ENCODE data around the gene GOLGA6C. TPM values are rescaled to one million over a fixed set of nuclear protein-coding genes. Genes with fewer than 3 reads are reported as not detected.
"Not testable (repeated sequence)": the region's sequence is repeated elsewhere in the genome, so short reads cannot be mapped to it uniquely, and the experiment has no call there.

GOLGA6C gene
- total and polyA plus RNA-seq, 4 donors, result 0.08 TPM; not detected in 3

DNA sequence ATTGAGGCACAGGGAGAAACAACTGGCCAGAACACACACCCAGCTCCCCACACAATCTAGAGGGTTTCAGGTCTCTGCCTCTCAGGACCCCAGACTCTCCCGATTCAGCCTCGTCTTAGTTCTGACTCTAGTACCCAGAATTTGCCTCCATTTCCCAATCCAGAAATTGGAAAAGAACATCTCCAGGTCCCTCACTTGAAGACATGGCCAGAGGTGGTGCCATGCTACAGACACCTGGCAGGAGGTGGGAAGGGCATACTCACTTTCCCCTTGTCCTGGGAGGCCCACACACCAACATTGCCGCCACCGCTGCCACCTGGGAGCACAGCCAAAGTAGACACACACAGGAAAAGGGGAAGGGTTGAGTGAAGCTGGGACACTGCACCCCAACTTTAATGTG, 44.6 kb downstream of the GOLGA6C start:
- H3K4me1 ChIP-seq (ENCODE audit: control insufficient read depth in 4 of 4, insufficient read depth in 4 of 4, low read length in 3 of 4); H3K4me3 ChIP-seq (ENCODE audit: low read depth in 1 of 3, low read length in 3 of 3); H3K9ac ChIP-seq (ENCODE audit: low read depth in 1 of 2, low read length in 2 of 2); H3K36me3 ChIP-seq (ENCODE audit: control insufficient read depth in 4 of 4, insufficient read depth in 3 of 4, low read depth in 1 of 4, low read length in 3 of 4); H3K27me3 ChIP-seq (ENCODE audit: control insufficient read depth in 4 of 4, insufficient read depth in 4 of 4, low read length in 3 of 4); H3K27ac ChIP-seq (ENCODE audit: low read depth in 1 of 2, low read length in 2 of 2); H3K9me3 ChIP-seq (ENCODE audit: control insufficient read depth in 4 of 4, low read length in 3 of 4); DNase-seq (ENCODE audit: low spot score): not testable (repeated sequence)
- 95% methylated on average over 4 of the region's 4 CpGs for WGBS

DNA sequence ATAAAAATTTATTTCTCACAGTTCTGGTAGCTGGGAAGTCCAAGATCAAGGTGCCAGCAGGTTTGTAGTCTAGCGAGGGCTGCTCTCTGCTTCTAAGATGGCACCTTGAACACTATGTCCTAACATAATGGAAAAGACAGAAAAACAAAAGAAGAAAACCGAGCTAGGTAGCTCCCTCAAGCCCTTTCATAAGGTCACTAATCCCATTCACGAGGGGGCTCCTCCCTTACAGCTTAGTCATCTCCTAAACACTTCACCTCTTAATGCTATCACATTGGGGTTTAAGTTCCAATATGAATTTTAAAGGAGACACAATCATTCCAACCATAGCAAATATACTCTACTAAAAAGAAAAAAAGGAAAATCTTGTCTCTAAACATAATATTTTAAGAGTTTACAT, 48.1 kb downstream of the GOLGA6C start:
- no peak for DNase-seq (ENCODE audit: low spot score)
- H3K27ac ChIP-seq (ENCODE audit: low read depth in 1 of 2, low read length in 2 of 2), result no peak overlapping the region
- WGBS, result 68% methylated on average over 3 of the region's 3 CpGs

More for the DNA sequence above, 48.1 kb downstream of the GOLGA6C start:
- TF ChIP-seq, protein P1, sequence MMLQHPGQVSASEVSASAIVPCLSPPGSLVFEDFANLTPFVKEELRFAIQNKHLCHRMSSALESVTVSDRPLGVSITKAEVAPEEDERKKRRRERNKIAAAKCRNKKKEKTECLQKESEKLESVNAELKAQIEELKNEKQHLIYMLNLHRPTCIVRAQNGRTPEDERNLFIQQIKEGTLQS (IDR thresholded peaks at IDR 0.05), result no peak
- TF ChIP-seq, protein P2, sequence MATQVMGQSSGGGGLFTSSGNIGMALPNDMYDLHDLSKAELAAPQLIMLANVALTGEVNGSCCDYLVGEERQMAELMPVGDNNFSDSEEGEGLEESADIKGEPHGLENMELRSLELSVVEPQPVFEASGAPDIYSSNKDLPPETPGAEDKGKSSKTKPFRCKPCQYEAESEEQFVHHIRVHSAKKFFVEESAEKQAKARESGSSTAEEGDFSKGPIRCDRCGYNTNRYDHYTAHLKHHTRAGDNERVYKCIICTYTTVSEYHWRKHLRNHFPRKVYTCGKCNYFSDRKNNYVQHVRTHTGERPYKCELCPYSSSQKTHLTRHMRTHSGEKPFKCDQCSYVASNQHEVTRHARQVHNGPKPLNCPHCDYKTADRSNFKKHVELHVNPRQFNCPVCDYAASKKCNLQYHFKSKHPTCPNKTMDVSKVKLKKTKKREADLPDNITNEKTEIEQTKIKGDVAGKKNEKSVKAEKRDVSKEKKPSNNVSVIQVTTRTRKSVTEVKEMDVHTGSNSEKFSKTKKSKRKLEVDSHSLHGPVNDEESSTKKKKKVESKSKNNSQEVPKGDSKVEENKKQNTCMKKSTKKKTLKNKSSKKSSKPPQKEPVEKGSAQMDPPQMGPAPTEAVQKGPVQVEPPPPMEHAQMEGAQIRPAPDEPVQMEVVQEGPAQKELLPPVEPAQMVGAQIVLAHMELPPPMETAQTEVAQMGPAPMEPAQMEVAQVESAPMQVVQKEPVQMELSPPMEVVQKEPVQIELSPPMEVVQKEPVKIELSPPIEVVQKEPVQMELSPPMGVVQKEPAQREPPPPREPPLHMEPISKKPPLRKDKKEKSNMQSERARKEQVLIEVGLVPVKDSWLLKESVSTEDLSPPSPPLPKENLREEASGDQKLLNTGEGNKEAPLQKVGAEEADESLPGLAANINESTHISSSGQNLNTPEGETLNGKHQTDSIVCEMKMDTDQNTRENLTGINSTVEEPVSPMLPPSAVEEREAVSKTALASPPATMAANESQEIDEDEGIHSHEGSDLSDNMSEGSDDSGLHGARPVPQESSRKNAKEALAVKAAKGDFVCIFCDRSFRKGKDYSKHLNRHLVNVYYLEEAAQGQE (IDR thresholded peaks at IDR 0.05), result no peak
- TF ChIP-seq YY1 (IDR thresholded peaks at IDR 0.05), result no peak
- TF ChIP-seq HNF4A (conservative IDR thresholded peaks at IDR 0.05), result no peak
- TF ChIP-seq, protein P3, sequence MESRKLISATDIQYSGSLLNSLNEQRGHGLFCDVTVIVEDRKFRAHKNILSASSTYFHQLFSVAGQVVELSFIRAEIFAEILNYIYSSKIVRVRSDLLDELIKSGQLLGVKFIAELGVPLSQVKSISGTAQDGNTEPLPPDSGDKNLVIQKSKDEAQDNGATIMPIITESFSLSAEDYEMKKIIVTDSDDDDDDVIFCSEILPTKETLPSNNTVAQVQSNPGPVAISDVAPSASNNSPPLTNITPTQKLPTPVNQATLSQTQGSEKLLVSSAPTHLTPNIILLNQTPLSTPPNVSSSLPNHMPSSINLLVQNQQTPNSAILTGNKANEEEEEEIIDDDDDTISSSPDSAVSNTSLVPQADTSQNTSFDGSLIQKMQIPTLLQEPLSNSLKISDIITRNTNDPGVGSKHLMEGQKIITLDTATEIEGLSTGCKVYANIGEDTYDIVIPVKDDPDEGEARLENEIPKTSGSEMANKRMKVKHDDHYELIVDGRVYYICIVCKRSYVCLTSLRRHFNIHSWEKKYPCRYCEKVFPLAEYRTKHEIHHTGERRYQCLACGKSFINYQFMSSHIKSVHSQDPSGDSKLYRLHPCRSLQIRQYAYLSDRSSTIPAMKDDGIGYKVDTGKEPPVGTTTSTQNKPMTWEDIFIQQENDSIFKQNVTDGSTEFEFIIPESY (IDR thresholded peaks at IDR 0.05), result no peak
- no peak for TF ChIP-seq FOXA2 (IDR thresholded peaks at IDR 0.05)
- TF ChIP-seq NR2F2 (IDR thresholded peaks at IDR 0.05), result no peak
- TF ChIP-seq, protein P4, sequence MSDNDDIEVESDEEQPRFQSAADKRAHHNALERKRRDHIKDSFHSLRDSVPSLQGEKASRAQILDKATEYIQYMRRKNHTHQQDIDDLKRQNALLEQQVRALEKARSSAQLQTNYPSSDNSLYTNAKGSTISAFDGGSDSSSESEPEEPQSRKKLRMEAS (IDR thresholded peaks at IDR 0.05), result no peak
- no peak for TF ChIP-seq RAD21 (IDR thresholded peaks at IDR 0.05)
- TF ChIP-seq JUND (IDR thresholded peaks at IDR 0.05), result no peak
- no peak for TF ChIP-seq HNF4G (IDR thresholded peaks at IDR 0.05)
- TF ChIP-seq SP1 (IDR thresholded peaks at IDR 0.05), result no peak
- no peak for TF ChIP-seq EGR1 (IDR thresholded peaks at IDR 0.05; ENCODE audit: low read depth in 2 of 2)
- no peak for TF ChIP-seq FOXA1 (IDR thresholded peaks at IDR 0.05)
- no peak for TF ChIP-seq GABPA (IDR thresholded peaks at IDR 0.05 in 1 of 2, conservative IDR thresholded peaks at IDR 0.05 in 1 of 2)
- TF ChIP-seq RXRA (IDR thresholded peaks at IDR 0.05), result no peak
- TF ChIP-seq TAF1 (conservative IDR thresholded peaks at IDR 0.05), result no peak
- TF ChIP-seq, protein P5, sequence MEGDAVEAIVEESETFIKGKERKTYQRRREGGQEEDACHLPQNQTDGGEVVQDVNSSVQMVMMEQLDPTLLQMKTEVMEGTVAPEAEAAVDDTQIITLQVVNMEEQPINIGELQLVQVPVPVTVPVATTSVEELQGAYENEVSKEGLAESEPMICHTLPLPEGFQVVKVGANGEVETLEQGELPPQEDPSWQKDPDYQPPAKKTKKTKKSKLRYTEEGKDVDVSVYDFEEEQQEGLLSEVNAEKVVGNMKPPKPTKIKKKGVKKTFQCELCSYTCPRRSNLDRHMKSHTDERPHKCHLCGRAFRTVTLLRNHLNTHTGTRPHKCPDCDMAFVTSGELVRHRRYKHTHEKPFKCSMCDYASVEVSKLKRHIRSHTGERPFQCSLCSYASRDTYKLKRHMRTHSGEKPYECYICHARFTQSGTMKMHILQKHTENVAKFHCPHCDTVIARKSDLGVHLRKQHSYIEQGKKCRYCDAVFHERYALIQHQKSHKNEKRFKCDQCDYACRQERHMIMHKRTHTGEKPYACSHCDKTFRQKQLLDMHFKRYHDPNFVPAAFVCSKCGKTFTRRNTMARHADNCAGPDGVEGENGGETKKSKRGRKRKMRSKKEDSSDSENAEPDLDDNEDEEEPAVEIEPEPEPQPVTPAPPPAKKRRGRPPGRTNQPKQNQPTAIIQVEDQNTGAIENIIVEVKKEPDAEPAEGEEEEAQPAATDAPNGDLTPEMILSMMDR (IDR thresholded peaks at IDR 0.05; ENCODE audit: low read depth, low read length, missing input control), result no peak
- H3K4me1 ChIP-seq (ENCODE audit: control insufficient read depth in 4 of 4, insufficient read depth in 4 of 4, low read length in 3 of 4), result peaks cover 0 to 3% (median 1%) of the 10 kb centered on the region in 4 donors
- H3K9me3 ChIP-seq (ENCODE audit: control insufficient read depth in 4 of 4, low read length in 3 of 4), result no peaks in the 10 kb centered on the region
- H3K4me3 ChIP-seq (ENCODE audit: low read depth in 1 of 3, low read length in 3 of 3), result no peak overlapping the region
- H3K27me3 ChIP-seq (ENCODE audit: control insufficient read depth in 4 of 4, insufficient read depth in 4 of 4, low read length in 3 of 4), result no peaks in the 10 kb centered on the region
- H3K9ac ChIP-seq (ENCODE audit: low read depth in 1 of 2, low read length in 2 of 2), result no peak overlapping the region
- H3K36me3 ChIP-seq (ENCODE audit: control insufficient read depth in 4 of 4, insufficient read depth in 3 of 4, low read depth in 1 of 4, low read length in 3 of 4), result no peaks in the 10 kb centered on the region

Measured in liver (tissue), 9 donors.